Breast epithelium (tissue), 4 donors: ENCODE data around the gene TES. TPM values are rescaled to one million over a fixed set of nuclear protein-coding genes. Genes with fewer than 3 reads are reported as not detected.

Experiments used
- DNase-seq, 2 donors: peaks; one replicate each; pipeline ENCODE4 v3.0.0-alpha.2; 2019; ENCODE audit warnings: low spot score in 2 of 2
- H3K27ac ChIP-seq, 2 donors: fragments of 200-600 bp; sonication (generic) in 1 of 2; one replicate each; pipeline ENCODE4 v1.5.1; 2016 to 2019; ENCODE audit warnings: mild to moderate bottlenecking in 1 of 2
- H3K27me3 ChIP-seq, 2 donors: fragments of 200-600 bp; sonication (generic) in 1 of 2; one replicate each; pipeline versions ENCODE4 v1.5.1 to v1.6.0; 2017 to 2019; ENCODE audit warnings: control low read depth in 1 of 2, mild to moderate bottlenecking in 1 of 2
- H3K36me3 ChIP-seq: fragments of 200-600 bp; one replicate; pipeline ENCODE4 v1.5.1; 2019
- H3K4me1 ChIP-seq, 2 donors: fragments of 200-600 bp; sonication (generic); one replicate each; pipeline ENCODE4 v1.5.1; 2016 to 2019; ENCODE audit warnings: control low read depth in 1 of 2
- H3K4me3 ChIP-seq, 3 donors: fragments of 200-600 bp; sonication (generic); 1 replicate in 2 of 3; 2 replicates in 1 of 3; pipeline ENCODE4 v1.5.1; 2016 to 2019; ENCODE audit warnings: mild to moderate bottlenecking in 3 of 3, moderate library complexity in 2 of 3
- H3K9me3 ChIP-seq, 2 donors: fragments of 200-600 bp; sonication (generic) in 1 of 2; one replicate each; pipeline ENCODE4 v1.5.1; 2016 to 2019; ENCODE audit warnings: control low read depth in 1 of 2
- CTCF ChIP-seq, 3 donors: fragments of 450-650 bp; IDR thresholded peaks; one replicate each; pipeline ENCODE4 v1.5.1; 2016 to 2017; ENCODE audit warnings: antibody characterized with exemption in 3 of 3, mild to moderate bottlenecking in 3 of 3, moderate library complexity in 3 of 3
- POLR2A ChIP-seq: fragments of 450-650 bp; IDR thresholded peaks from one replicate; pipeline ENCODE4 v1.6.1; 2016; ENCODE audit warnings: antibody characterized with exemption, mild to moderate bottlenecking, moderate library complexity
- POLR2AphosphoS5 ChIP-seq, 3 donors: sonication (generic); formaldehyde crosslinking; IDR thresholded peaks; one replicate each; pipeline ENCODE4 v1.6.1; 2017; ENCODE audit warnings: antibody characterized with exemption in 3 of 3
- intact Hi-C: fragments of 100-400 bp; cut with DNase I; formaldehyde crosslinking; loops from one replicate; pipeline ENCODE4 v1.15.1; 2023; ENCODE audit warnings: low total_unique reads
- total RNA-seq, 3 donors: library from RNA; depleted of rRNA; stranded (reverse); fragments of >200 nt; gene quantifications; one replicate each; pipeline ENCODE4 v1.1.0, GENCODE V29; 2016

The TES gene
- total RNA-seq, 3 donors from 2014 or later = 29.0 to 146 (median 88.5) TPM

- Histone ChIP-seq H3K27ac (no peak overlapping the region), H3K36me3 (no peaks in the 10 kb centered on the region), H3K4me1 (no peaks in the 10 kb centered on the region), H3K9me3 (no peaks in the 10 kb centered on the region), H3K27me3 (no peaks in the 10 kb centered on the region), H3K4me3 (no peak overlapping the region)
- intact Hi-C loops = no loop called here
- no peak for TF ChIP-seq CTCF (IDR thresholded peaks at IDR 0.05)
- TF ChIP-seq POLR2AphosphoS5 (IDR thresholded peaks at IDR 0.05) = no peak
- no peak for TF ChIP-seq POLR2A
- no peak for DNase-seq
Measured at GRCh38 chr7:116164552-116165306, 45.6 kb upstream of the TES start.

- DNase-seq = no peak
- Histone ChIP-seq H3K36me3 (no peaks in the 10 kb centered on the region), H3K27me3 (no peaks in the 10 kb centered on the region), H3K9me3 (no peaks in the 10 kb centered on the region), H3K4me3 (no peak overlapping the region), H3K27ac (no peak overlapping the region), H3K4me1 (no peaks in the 10 kb centered on the region)
- intact Hi-C loops = no loop called here
- TF ChIP-seq CTCF (IDR thresholded peaks at IDR 0.05) (no peak), POLR2AphosphoS5 (IDR thresholded peaks at IDR 0.05) (no peak), POLR2A (no peak)
Measured at GRCh38 chr7:116165717-116166116, 44.6 kb upstream of the TES start.

- no peak for DNase-seq
- no peak for TF ChIP-seq POLR2A
- no peak for TF ChIP-seq POLR2AphosphoS5 (IDR thresholded peaks at IDR 0.05)
- TF ChIP-seq CTCF (IDR thresholded peaks at IDR 0.05) = no peak
- no peaks in the 10 kb centered on the region for H3K4me1 ChIP-seq
- no peak overlapping the region for H3K4me3 ChIP-seq
- H3K27me3 ChIP-seq = no peaks in the 10 kb centered on the region
- intact Hi-C loops = no loop called here
- H3K9me3 ChIP-seq = no peaks in the 10 kb centered on the region
- no peak overlapping the region for H3K27ac ChIP-seq
- H3K36me3 ChIP-seq = no peaks in the 10 kb centered on the region
Measured at GRCh38 chr7:116166156-116166555, 44.2 kb upstream of the TES start.

- Histone ChIP-seq H3K9me3 (no peaks in the 10 kb centered on the region), H3K27me3 (no peaks in the 10 kb centered on the region), H3K27ac (no peak overlapping the region), H3K36me3 (no peaks in the 10 kb centered on the region), H3K4me3 (no peak overlapping the region), H3K4me1 (no peaks in the 10 kb centered on the region)
- no peak for TF ChIP-seq CTCF (IDR thresholded peaks at IDR 0.05)
- no peak for TF ChIP-seq POLR2A
- TF ChIP-seq POLR2AphosphoS5 (IDR thresholded peaks at IDR 0.05) = no peak
- DNase-seq = no peak
- intact Hi-C loops = no loop called here
Measured at GRCh38 chr7:116167177-116167576, 43.2 kb upstream of the TES start.

GRCh38 chr7:116169060-116169459, 41.3 kb upstream of the TES start:
- intact Hi-C loops = no loop called here
- Histone ChIP-seq H3K9me3 (no peaks in the 10 kb centered on the region), H3K4me1 (no peaks in the 10 kb centered on the region), H3K27me3 (no peaks in the 10 kb centered on the region), H3K27ac (no peak overlapping the region), H3K36me3 (no peaks in the 10 kb centered on the region), H3K4me3 (no peak overlapping the region)
- DNase-seq = no peak
- no peak for TF ChIP-seq CTCF (IDR thresholded peaks at IDR 0.05)
- TF ChIP-seq POLR2AphosphoS5 (IDR thresholded peaks at IDR 0.05) = no peak
- TF ChIP-seq POLR2A = no peak
